GM12873 (cell line): ENCODE results near the gene AKAP3.

Experiments used
- TF ChIP-seq, protein P1 (sequence below): IDR thresholded peaks from 2 replicates; pipeline ENCODE4 v1.5.1; 2012; ENCODE audit warnings: low read depth, mild to moderate bottlenecking, moderate library complexity, low read length, control low read depth; ENCODE audit not compliant: insufficient read depth; ENCODE audit errors: missing control alignments

AKAP3 gene

DNA sequence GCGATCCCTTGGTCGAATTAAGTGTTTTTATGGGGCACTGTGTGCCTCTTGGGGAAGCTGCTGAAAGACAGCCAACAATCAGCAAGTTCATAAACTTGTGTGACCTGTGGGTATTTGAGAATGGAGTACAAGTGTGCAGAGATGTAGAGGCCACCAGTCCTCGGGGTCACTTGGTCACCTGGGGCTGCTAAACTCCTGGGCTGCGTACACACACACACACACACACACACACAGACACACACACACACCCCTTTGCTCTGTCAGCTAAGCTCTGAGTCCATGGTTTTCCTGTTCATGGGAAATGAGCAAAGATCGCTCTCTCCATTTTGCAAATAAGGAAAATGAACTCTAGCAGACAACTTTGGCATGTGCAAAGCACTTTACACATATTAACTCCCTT, 62.4 kb downstream of the AKAP3 start:
- TF ChIP-seq, protein P1, sequence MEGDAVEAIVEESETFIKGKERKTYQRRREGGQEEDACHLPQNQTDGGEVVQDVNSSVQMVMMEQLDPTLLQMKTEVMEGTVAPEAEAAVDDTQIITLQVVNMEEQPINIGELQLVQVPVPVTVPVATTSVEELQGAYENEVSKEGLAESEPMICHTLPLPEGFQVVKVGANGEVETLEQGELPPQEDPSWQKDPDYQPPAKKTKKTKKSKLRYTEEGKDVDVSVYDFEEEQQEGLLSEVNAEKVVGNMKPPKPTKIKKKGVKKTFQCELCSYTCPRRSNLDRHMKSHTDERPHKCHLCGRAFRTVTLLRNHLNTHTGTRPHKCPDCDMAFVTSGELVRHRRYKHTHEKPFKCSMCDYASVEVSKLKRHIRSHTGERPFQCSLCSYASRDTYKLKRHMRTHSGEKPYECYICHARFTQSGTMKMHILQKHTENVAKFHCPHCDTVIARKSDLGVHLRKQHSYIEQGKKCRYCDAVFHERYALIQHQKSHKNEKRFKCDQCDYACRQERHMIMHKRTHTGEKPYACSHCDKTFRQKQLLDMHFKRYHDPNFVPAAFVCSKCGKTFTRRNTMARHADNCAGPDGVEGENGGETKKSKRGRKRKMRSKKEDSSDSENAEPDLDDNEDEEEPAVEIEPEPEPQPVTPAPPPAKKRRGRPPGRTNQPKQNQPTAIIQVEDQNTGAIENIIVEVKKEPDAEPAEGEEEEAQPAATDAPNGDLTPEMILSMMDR, result no peak

DNA sequence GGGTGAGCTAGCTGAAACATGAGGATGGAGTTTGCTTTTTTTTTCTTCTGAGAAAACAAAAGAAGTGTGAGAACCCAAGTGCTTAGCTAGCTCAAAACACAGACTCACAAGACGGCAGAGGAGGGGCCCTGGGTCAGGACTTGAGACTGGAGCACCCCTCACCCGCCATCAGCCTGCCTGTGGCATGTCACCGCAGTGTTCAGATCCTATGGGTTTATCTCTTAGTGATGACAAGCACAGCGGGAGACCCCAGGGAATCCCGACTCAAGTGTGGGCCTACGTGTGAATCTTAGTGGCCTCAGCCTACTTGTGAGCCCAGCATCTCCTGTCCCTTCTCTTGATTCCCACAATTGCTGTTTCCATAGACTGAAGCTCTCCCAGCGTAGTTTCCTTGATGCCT, 64.0 kb downstream of the AKAP3 start:
- TF ChIP-seq, protein P1, result no peak

DNA sequence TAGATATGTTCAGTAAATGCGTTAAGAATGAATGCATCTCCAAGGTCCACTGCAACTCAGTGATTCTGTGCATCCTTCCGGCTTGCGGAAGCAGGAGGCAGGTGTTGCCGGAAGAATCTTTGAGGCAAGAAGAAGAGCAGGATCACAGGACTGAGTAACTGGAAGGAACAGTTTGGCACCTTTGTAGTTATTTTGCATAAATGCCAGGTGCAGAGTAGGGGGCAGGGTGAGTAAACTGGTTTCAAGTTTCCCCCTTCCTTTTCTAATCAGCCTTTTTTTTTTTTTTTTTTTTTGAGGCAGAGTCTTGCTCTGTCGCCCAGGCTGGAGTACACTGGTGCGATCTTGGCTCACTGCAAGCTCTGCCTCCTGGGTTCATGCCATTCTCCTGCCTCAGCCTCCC, 64.6 kb downstream of the AKAP3 start:
- TF ChIP-seq, protein P1, result no peak

DNA sequence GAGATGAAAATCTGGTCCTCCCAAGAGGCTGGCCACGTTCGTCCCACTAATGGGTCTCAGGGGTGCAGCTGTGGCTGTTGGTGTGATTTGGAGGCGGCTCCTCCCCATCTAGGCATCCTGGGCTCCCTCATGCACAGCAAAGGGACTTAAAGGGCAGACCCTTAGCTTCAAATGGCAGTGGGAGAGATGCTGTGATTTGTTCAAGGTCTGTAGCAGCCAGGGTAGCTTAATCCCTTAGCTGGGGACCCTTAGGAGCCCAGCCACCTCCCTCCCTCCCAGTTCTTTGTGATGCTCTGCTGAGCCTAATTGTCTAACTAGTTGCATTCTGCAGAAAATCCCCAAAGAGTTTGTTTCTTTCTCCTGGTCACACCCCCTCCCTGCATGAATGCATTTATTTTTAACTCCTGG, 68.6 kb downstream of the AKAP3 start:
- TF ChIP-seq, protein P1, result no peak

DNA sequence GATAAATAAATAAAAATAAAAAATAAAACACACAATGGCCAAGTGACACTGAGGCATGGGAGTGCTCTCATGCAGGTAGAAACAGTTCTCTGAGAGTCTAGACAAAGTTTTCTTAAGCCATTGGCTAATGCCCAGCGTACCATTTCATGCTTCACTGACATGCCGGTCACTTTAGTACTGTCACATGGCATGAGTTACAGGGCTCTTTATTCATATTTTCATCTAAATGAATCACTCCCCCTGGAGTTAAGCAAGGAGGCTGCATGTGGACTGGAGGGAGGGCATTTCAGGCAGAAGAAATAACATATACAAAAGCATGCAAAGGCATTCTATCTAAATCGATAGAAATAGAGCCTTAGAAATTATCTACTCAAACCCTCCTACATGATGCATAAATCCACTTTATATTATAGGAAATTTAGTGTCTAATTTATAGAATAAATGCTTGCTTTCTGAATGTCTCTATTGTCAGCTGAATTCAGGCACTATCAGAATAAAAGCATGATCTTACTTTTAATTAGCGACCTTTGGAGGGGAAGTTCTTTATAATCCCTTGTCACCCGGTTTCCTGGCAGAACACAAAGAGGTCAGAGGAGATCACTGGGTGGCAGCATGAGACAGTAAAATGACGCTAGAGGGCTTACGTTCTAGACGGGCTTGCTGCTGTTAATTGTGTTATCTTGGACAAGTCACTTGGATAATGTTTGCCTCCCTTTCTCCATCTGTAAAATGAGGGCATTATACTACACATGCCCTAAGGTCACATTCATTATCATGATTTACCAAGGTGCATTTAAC, 69.3 kb downstream of the AKAP3 start:
- TF ChIP-seq, protein P1, result peak; percentile 42

DNA sequence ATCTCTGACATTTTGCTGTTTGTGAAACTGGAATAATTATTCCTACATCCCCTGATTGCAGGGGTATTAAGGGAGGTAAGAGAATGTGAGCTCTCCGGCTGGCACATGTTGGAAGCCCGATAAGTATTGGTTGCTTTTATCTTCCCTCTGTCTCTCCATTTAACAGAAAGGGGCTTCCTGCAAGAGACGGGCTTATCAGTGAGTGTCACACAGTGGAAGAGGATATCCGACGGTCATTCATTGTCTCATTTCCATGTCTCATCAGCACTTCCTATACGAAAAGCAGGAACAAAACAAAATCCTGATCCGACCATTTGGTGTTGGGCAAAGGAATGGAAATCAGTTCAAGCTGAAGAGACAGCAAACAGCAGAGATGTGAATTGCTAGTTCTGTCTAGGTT, 76.2 kb downstream of the AKAP3 start:
- TF ChIP-seq, protein P1, result no peak

DNA sequence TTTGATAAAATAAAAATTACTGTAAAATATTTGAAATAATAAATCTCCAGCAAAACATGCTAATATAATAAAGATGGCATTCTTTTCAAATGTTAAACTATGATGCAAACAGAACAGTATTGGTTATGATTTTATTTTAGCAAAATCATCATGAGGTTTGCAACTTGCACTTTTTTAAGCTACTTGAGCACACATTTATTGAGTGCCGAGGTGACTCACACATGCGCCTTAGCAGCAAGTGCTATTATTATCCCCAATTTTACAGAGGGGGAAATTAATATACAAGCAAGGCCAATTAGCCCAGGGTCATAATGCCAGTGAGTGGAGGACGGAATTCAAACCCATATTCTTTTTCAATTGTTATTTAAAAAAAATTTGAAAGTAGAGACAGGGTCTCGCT, 79.6 kb downstream of the AKAP3 start:
- TF ChIP-seq, protein P1, result no peak
